Measurements from ENCODE around the gene CANT1.

Gene CANT1

GRCh38 chr17:79009397-79010303 is at the start of gene CANT1:
CANT1 (minus strand) TSS chr17:79009764; CDS start chr17:78997622, 12,142 bp downstream.
- DNase-seq, result peak; percentile 75

- DNase-seq, result no peak
Observed at GRCh38 chr17:79057737-79058385, 48.3 kb upstream of the CANT1 start.

- DNase-seq, result no peak
Observed at GRCh38 chr17:79055197-79055596, 45.6 kb upstream of the CANT1 start.

GRCh38 chr17:79054200-79054960 is 44.8 kb upstream of the CANT1 start:
- DNase-seq, result no peak

- DNase-seq, result no peak
Observed at GRCh38 chr17:79053251-79053925, 43.8 kb upstream of the CANT1 start.

DNA sequence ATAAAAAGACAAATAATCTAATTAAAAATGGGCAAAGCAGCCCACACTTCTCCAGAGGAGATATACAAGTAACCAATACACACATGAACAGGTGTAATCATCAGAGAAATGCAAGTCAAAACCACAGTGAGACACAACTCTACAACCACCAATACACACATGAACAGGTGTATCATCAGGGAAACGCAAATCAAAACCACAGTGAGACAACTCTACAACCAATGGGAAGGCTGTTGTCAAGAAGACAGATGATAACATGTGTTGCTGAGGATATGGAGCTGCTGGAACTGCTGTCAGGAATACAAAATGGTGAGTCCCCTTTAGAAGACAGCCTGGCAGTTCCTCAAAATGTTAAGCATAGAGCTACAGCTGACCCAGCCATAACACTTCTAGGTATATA is 42.6 kb upstream of the CANT1 start:
- no peak for DNase-seq

DNA sequence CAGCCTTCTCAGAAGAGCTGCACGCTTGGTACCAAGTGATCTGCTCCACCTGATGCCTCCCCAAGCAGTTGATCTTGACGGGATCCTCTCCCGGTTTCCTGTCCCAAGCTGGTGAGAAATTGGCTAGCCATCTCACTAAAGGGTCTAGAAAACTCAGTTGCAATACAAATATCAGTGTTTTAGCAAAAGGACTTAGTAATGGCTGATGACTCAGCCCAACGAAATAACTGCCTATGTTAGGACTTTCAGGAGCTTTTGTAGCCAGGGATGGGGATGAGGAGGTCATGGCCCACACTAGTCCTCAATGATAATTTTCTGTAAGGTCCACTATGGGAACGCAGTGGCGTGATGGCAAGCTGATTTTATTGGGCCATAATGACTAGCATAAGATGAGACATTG is 41.7 kb upstream of the CANT1 start:
- DNase-seq, result no peak

DNA sequence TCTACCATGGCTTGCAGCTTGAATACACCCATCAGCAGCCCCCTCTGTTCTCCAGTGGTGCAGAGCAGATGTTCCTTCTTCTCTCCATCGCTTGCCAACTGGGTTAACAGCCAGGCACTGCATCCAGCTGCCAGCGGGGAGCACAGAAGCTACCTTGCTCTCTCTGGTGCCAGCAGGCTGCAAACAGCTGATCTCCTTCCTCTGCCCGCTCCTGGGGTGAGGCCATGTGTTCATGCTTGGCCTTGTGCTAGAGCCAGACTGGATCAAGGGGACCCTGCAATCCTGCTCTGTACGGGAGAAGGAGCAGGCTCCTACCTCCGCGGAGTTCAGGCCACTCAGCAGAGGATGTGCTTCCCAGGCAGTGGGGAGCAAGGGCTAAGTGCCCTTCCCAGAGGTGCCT is 41.0 kb upstream of the CANT1 start:
- no peak for DNase-seq

DNA sequence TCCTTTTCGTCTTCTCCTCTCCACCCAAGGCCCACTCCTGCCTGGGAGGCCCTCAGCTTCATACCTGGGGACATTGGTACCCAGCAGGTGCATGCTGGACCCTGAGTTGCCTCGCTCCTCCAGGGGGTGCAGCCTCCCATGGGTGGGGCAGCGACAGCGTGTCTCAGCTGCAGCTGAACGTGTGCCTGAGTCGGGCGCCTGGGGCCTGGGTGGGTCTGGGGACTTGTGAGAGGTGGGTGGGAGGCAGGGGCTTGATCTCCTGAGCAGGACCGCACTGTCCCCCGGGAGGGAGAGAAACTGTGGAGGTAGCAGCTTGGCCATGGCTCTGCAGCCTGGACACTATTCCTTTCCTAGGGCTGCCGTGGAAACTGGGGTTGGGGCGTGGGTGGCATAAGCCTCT is 40.3 kb upstream of the CANT1 start:
- DNase-seq, result no peak

GRCh38 chr17:79048826-79049755 is 39.5 kb upstream of the CANT1 start:
- no peak for DNase-seq

GRCh38 chr17:79047923-79048825 is 38.6 kb upstream of the CANT1 start:
- no peak for DNase-seq

- DNase-seq, result no peak
Observed at GRCh38 chr17:79047291-79047920, 37.8 kb upstream of the CANT1 start.

DNA sequence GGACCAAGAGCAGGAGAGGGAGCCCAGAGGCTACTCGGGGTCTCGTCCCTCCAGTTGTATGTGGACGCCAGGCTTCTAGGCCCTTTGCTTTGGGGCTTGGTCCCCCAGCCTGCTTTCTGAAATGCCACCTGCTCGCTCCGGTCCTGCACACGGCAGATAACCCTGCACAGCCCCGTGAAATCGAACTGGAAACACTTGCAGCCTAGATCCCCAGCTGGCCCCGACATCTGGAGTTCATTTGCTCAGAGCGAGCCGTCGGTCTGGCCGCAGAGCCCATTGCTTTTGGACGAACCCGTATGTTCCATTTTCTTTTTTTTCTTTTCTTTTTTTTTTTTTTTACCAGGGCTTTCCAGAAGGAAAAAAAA is 37.3 kb upstream of the CANT1 start:
- no peak for DNase-seq

GRCh38 chr17:79046197-79046915 is 36.8 kb upstream of the CANT1 start:
- no peak for DNase-seq

GRCh38 chr17:79045842-79046196 is 36.3 kb upstream of the CANT1 start:
- DNase-seq, result peak; percentile 62

GRCh38 chr17:79045001-79045729 is 35.6 kb upstream of the CANT1 start:
- no peak for DNase-seq

- no peak for DNase-seq
Observed at GRCh38 chr17:79044462-79044861, 34.9 kb upstream of the CANT1 start.

DNA sequence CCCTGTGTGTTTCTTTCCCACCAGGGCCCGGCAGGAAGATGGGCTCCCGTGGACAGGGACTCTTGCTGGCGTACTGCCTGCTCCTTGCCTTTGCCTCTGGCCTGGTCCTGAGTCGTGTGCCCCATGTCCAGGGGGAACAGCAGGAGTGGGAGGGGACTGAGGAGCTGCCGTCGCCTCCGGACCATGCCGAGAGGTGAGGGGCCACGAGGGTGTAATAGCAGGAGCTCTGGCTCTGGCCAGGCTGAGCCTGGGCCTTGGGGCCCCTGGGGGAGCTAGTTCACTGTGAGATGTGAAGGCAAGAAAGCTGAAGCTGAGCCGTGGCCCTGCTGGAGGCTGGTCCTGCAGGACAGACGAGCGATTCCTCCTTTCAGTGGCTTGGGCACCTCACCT is 34.4 kb upstream of the CANT1 start:
- DNase-seq, result no peak

Measured in NCI-H1092 treated with DMSO at 0.1 percent for 48 hours (cell line).